Sigmoid colon (tissue), 7 donors: ENCODE results near the gene PRXL2B. TPM values are rescaled to one million over a fixed set of nuclear protein-coding genes. Genes with fewer than 3 reads are reported as not detected.

ENCODE experiments used
- DNase-seq: peaks from one replicate; pipeline ENCODE4 v3.0.0-alpha.2; 2019
- H3K27ac ChIP-seq, 4 donors: fragments of 200-600 bp; sonication (generic); one replicate each; pipeline ENCODE4 v1.5.1; 2016 to 2019; ENCODE audit warnings: mild to moderate bottlenecking in 1 of 4
- H3K27me3 ChIP-seq, 3 donors: fragments of 200-600 bp; sonication (generic); one replicate each; pipeline ENCODE4 v1.5.1; 2019; ENCODE audit warnings: mild to moderate bottlenecking in 1 of 3
- H3K36me3 ChIP-seq, 4 donors: fragments of 200-600 bp; sonication (generic); one replicate each; pipeline ENCODE4 v1.5.1; 2016 to 2019
- H3K4me1 ChIP-seq, 4 donors: fragments of 200-600 bp; sonication (generic); one replicate each; pipeline ENCODE4 v1.5.1; 2017 to 2019
- H3K4me3 ChIP-seq, 4 donors: fragments of 200-600 bp; sonication (generic); one replicate each; pipeline ENCODE4 v1.5.1; 2017 to 2019; ENCODE audit warnings: mild to moderate bottlenecking in 2 of 4, moderate library complexity in 1 of 4
- H3K9me3 ChIP-seq, 4 donors: fragments of 200-600 bp in 3 of 4; sonication (generic) in 3 of 4; one replicate each; pipeline versions ENCODE4 v1.5.1 to v1.6.1; 2013 to 2019
- CTCF ChIP-seq, 4 experiments: fragments of 450-650 bp in 3 of 4; fragments of 200-600 bp in 1 of 4; IDR thresholded peaks; one replicate each; pipeline ENCODE4 v1.5.1; 2016 to 2019; ENCODE audit warnings: antibody characterized with exemption in 4 of 4, mild to moderate bottlenecking in 3 of 4, moderate library complexity in 2 of 4
- EP300 ChIP-seq, 4 donors: sonication (generic); formaldehyde crosslinking; IDR thresholded peaks; one replicate each; pipeline ENCODE4 v1.6.1; 2017; ENCODE audit warnings: antibody characterized with exemption in 4 of 4
- POLR2A ChIP-seq, 2 donors: fragments of 450-650 bp; IDR thresholded peaks; one replicate each; pipeline ENCODE4 v1.6.1; 2016; ENCODE audit warnings: antibody characterized with exemption in 2 of 2, mild to moderate bottlenecking in 2 of 2, moderate library complexity in 2 of 2
- POLR2AphosphoS5 ChIP-seq, 4 donors: sonication (generic); formaldehyde crosslinking; IDR thresholded peaks; one replicate each; pipeline ENCODE4 v1.6.1; 2017; ENCODE audit warnings: antibody characterized with exemption in 4 of 4
- WGBS, 2 donors: extraction: QIAGEN DNeasy Blood & Tissue Kit; methylation state at CpG; one replicate each; pipeline ENCODE4 v1.1.7; 2013; 5-methylcytosine and 5-hydroxymethylcytosine counted together
- intact Hi-C: fragments of 100-400 bp; cut with DNase I; formaldehyde crosslinking; loops from one replicate; pipeline ENCODE4 v1.15.1; 2023
- polyA plus RNA-seq, 3 donors: library from polyadenylated mRNA; stranded (reverse); fragments of 200-250 nt; gene quantifications; one replicate each; pipeline ENCODE4 v1.2.3, GENCODE V29; 2013
- total RNA-seq, 4 donors: library from RNA; depleted of rRNA; stranded (reverse); fragments of >200 nt; gene quantifications; one replicate each; pipeline ENCODE4 v1.1.0, GENCODE V29; 2016
- donor health status: healthy with polysubstance abuse.
- donor health status: Bipolar disorder and iron deficiency.
- donor health status: healthy.

PRXL2B gene
- total and polyA plus RNA-seq, 7 donors, result 8.6 to 53.2 (median 18.2) TPM

- Histone ChIP-seq H3K4me1 (peaks cover 0 to 40% (median 33%) of the 10 kb centered on the region in 4 donors), H3K27ac (peak overlapping the region; percentile 99 to 100 (median 100)), H3K9me3 (no peaks in the 10 kb centered on the region), H3K27me3 (no peaks in the 10 kb centered on the region), H3K4me3 (peak overlapping the region; percentile 91 to 96 (median 94)), H3K36me3 (peaks cover 0 to 7% (median 0%) of the 10 kb centered on the region in 4 donors)
- TF ChIP-seq POLR2AphosphoS5 (IDR thresholded peaks at IDR 0.05) (no peak), EP300 (IDR thresholded peaks at IDR 0.05) (no peak), POLR2A (IDR thresholded peaks at IDR 0.05) (no peak), CTCF (IDR thresholded peaks at IDR 0.05) (no peak)
- WGBS, 2 donors, result 3 to 8% methylated on average over 52 of the region's 52 CpGs
- intact Hi-C loops, result loop anchor here (1.0 to 5.0 kb wide), 3 partner anchors 40 to 390 kb away; partner anchors contain the start of gene PANK4
- DNase-seq, result no peak
These were observed 688 bp downstream of the PRXL2B start for GRCh38 chr1:2587071-2587859.

GRCh38 chr1:2587860-2588571 is 1.4 kb downstream of the PRXL2B start:
- peak overlapping the region in 3 of 4 donors; percentile 91 to 96 (median 95) for H3K4me3 ChIP-seq
- TF ChIP-seq CTCF (IDR thresholded peaks at IDR 0.05), result no peak
- TF ChIP-seq POLR2AphosphoS5 (IDR thresholded peaks at IDR 0.05), result no peak
- no peak for TF ChIP-seq POLR2A (IDR thresholded peaks at IDR 0.05)
- no peak for TF ChIP-seq EP300 (IDR thresholded peaks at IDR 0.05)

DNA sequence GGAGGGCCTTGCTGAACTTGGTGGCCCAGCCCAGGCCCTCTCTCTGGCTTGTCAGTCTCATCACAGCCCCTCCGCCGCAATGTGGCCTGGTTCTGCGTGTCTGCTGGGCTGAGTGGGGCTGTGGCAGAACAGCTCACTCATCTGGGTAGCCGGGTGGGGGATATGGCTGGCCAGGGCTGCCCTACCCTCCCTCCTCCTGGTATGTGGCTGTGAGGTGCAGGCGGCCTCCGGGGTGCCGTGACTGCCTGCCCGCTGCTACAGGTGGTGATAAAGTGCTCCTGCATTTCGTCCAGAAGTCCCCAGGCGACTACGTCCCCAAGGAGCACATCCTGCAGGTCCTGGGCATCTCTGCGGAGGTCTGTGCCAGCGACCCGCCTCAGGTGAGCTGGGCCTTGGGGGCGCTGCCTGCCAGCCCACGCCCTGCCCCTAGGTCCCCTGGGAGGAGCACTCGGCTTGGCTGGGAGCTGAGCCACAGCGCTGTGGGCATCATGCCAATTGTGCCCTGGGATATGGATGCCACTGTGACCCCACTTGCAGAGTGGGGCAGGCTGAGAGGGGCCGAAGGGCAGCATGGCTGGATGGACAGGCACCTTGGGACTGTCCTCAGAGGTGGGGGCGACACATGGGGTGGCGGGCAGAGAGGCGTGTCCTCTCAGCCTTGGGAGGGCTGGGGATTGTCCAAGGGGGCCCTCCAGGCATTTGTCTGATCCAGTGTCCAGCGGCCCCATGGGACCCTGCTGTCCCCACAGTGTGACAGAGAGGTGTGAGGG is 2.3 kb downstream of the PRXL2B start:
- Histone ChIP-seq H3K9me3 (no peaks in the 10 kb centered on the region), H3K27me3 (peaks cover 0 to 11% (median 10%) of the 10 kb centered on the region in 3 donors), H3K27ac (no peak overlapping the region), H3K36me3 (peaks cover 0 to 7% (median 0%) of the 10 kb centered on the region in 4 donors), H3K4me3 (no peak overlapping the region), H3K4me1 (peaks cover 0 to 36% (median 29%) of the 10 kb centered on the region in 4 donors)
- no peak for DNase-seq
- intact Hi-C loops, result loop anchor here (5.0 kb wide), 2 partner anchors 42 to 392 kb away; no protein-coding TSS in a partner anchor
- TF ChIP-seq CTCF (IDR thresholded peaks at IDR 0.05) (no peak), POLR2AphosphoS5 (IDR thresholded peaks at IDR 0.05) (no peak), POLR2A (IDR thresholded peaks at IDR 0.05) (no peak), EP300 (IDR thresholded peaks at IDR 0.05) (no peak)
- 77 to 90% methylated on average over 23 of the region's 23 CpGs for WGBS, 2 donors

More at GRCh38 chr1:2587860-2588571, 1.4 kb downstream of the PRXL2B start:
- 47 to 80% methylated on average over 19 of the region's 19 CpGs for WGBS, 2 donors
- no peak for DNase-seq
- peaks cover 0 to 40% (median 33%) of the 10 kb centered on the region in 4 donors for H3K4me1 ChIP-seq
- H3K36me3 ChIP-seq, result peaks cover 0 to 7% (median 0%) of the 10 kb centered on the region in 4 donors
- peaks cover 0 to 3% (median 2%) of the 10 kb centered on the region in 3 donors for H3K27me3 ChIP-seq
- intact Hi-C loops, result loop anchor here (1.0 to 5.0 kb wide), 3 partner anchors 41 to 391 kb away; partner anchors contain the start of gene PANK4
- H3K27ac ChIP-seq, result peak overlapping the region in 1 of 4 donors; percentile 100
- H3K9me3 ChIP-seq, result no peaks in the 10 kb centered on the region
